IgD-negative memory B cell (primary cell): ENCODE data around the gene CD163L1. TPM values are rescaled to one million over a fixed set of nuclear protein-coding genes. Genes with fewer than 3 reads are reported as not detected.
"Not testable (repeated sequence)": the region's sequence is repeated elsewhere in the genome, so short reads cannot be mapped to it uniquely, and the experiment has no call there.

Experiments used
- H3K27ac Mint-ChIP-seq, 3 donors: one replicate each; pipeline ENCODE4 v1.8.0; 2020 to 2022; ENCODE audit warnings: mild to moderate bottlenecking in 3 of 3, mixed read lengths in 3 of 3, moderate library complexity in 1 of 3
- H3K27me3 Mint-ChIP-seq: one replicate; pipeline ENCODE4 v1.8.0; 2021; ENCODE audit warnings: mixed read lengths
- H3K36me3 Mint-ChIP-seq: one replicate; pipeline ENCODE4 v1.8.0; 2020; ENCODE audit warnings: mild to moderate bottlenecking, mixed read lengths
- H3K4me1 Mint-ChIP-seq, 3 donors: one replicate each; pipeline ENCODE4 v1.8.0; 2020 to 2022; ENCODE audit warnings: mixed read lengths in 3 of 3, mild to moderate bottlenecking in 1 of 3
- H3K4me3 Mint-ChIP-seq, 4 donors: one replicate each; pipeline ENCODE4 v1.8.0; 2020 to 2022; ENCODE audit warnings: mild to moderate bottlenecking in 4 of 4, mixed read lengths in 4 of 4, moderate library complexity in 3 of 4
- H3K9me3 Mint-ChIP-seq, 3 donors: one replicate each; pipeline ENCODE4 v1.8.0; 2020 to 2021; ENCODE audit warnings: mixed read lengths in 3 of 3, mild to moderate bottlenecking in 1 of 3
- polyA plus RNA-seq: library from polyadenylated mRNA; unstranded; fragments of 300-500 nt; fragmentation: Illumina TruSeq; gene quantifications from one replicate; pipeline ENCODE4 v1.2.3, GENCODE V29; 2021

Gene CD163L1
- polyA plus RNA-seq, 1 donor from 2014 or later: not detected

GRCh38 chr12:7438291-7438995 lies 5.5 kb downstream of the CD163L1 start:
- H3K4me3 Mint-ChIP-seq, H3K4me1 Mint-ChIP-seq, H3K27ac Mint-ChIP-seq, H3K36me3 Mint-ChIP-seq, H3K9me3 Mint-ChIP-seq: not testable (repeated sequence)
- peaks cover 26% of the 10 kb centered on the region for H3K27me3 Mint-ChIP-seq

DNA sequence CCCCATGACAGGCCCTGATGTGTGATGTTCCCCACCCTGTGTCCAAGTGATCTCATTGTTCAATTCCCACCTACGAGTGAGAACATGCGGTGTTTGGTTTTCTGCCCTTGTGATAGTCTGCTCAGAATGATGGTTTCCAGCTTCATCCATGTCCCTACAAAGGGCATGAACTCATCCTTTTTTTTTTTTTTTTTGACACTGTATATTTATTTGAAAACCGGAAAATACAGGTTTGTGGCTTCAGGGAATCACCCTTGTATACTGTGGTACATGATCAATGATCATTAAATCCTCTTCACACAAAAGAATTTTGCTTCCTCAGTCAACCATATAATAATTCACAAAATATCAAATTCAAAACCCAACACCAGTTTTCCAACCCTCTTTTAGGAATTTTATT lies 6.5 kb downstream of the CD163L1 start:
- not testable (repeated sequence) for H3K27ac Mint-ChIP-seq, H3K4me1 Mint-ChIP-seq, H3K4me3 Mint-ChIP-seq, H3K36me3 Mint-ChIP-seq, H3K9me3 Mint-ChIP-seq
- peaks cover 26% of the 10 kb centered on the region for H3K27me3 Mint-ChIP-seq

DNA sequence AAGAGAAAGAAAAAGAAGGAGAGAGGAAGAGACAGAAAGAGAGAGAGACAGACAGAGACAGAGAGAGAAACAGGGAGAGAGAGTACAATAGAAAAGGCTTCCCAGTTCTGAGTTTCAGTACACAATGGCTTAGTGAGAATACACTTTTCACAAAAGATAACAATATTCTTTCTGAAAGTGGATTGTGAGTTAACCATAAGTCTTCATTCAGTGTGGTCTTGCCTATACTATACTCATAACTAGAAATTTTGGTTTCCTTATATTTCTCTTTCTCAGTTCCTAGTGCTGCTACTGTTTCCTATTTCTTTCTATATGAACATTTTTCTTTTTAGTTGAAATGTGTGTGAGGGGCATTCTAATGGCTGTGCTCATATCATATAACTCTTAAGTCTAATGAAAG lies 9.3 kb downstream of the CD163L1 start:
- H3K9me3 Mint-ChIP-seq: peaks cover 0 to 3% (median 0%) of the 10 kb centered on the region in 3 donors
- H3K27ac Mint-ChIP-seq: no peak overlapping the region
- no peak overlapping the region for H3K4me3 Mint-ChIP-seq
- H3K4me1 Mint-ChIP-seq: peaks cover 0 to 2% (median 0%) of the 10 kb centered on the region in 3 donors
- H3K27me3 Mint-ChIP-seq: peaks cover 16% of the 10 kb centered on the region
- peaks cover 2% of the 10 kb centered on the region for H3K36me3 Mint-ChIP-seq

- no peaks in the 10 kb centered on the region for H3K4me1 Mint-ChIP-seq
- H3K4me3 Mint-ChIP-seq: no peak overlapping the region
- H3K27ac Mint-ChIP-seq: no peak overlapping the region
- H3K27me3 Mint-ChIP-seq: peaks cover 8% of the 10 kb centered on the region
- H3K9me3 Mint-ChIP-seq: no peaks in the 10 kb centered on the region
- peaks cover 2% of the 10 kb centered on the region for H3K36me3 Mint-ChIP-seq
Observed at GRCh38 chr12:7433276-7433822, 10.6 kb downstream of the CD163L1 start.

- Mint-ChIP-seq H3K27me3 (peaks cover 5% of the 10 kb centered on the region), H3K9me3 (no peaks in the 10 kb centered on the region), H3K4me3 (no peak overlapping the region), H3K36me3 (peaks cover 2% of the 10 kb centered on the region), H3K27ac (no peak overlapping the region), H3K4me1 (no peaks in the 10 kb centered on the region)
Observed at GRCh38 chr12:7431993-7432685, 11.8 kb downstream of the CD163L1 start.

- Mint-ChIP-seq H3K27me3 (peaks cover 4% of the 10 kb centered on the region), H3K36me3 (no peaks in the 10 kb centered on the region), H3K27ac (no peak overlapping the region), H3K4me1 (no peaks in the 10 kb centered on the region), H3K9me3 (peaks cover 0 to 4% (median 0%) of the 10 kb centered on the region in 3 donors), H3K4me3 (no peak overlapping the region)
Observed at GRCh38 chr12:7411343-7411742, 32.6 kb downstream of the CD163L1 start.

- peaks cover 0 to 2% (median 1%) of the 10 kb centered on the region in 3 donors for H3K9me3 Mint-ChIP-seq
- H3K4me1 Mint-ChIP-seq: no peaks in the 10 kb centered on the region
- no peak overlapping the region for H3K27ac Mint-ChIP-seq
- H3K27me3 Mint-ChIP-seq: peaks cover 14% of the 10 kb centered on the region
- no peak overlapping the region for H3K4me3 Mint-ChIP-seq
- no peaks in the 10 kb centered on the region for H3K36me3 Mint-ChIP-seq
Observed at GRCh38 chr12:7404275-7404674, 39.7 kb downstream of the CD163L1 start.

- Mint-ChIP-seq H3K4me1 (no peaks in the 10 kb centered on the region), H3K27ac (no peak overlapping the region), H3K27me3 (peaks cover 14% of the 10 kb centered on the region), H3K4me3 (no peak overlapping the region), H3K36me3 (no peaks in the 10 kb centered on the region), H3K9me3 (peaks cover 0 to 2% (median 0%) of the 10 kb centered on the region in 3 donors)
Observed at GRCh38 chr12:7403466-7403865, 40.5 kb downstream of the CD163L1 start.

- peaks cover 0 to 4% (median 2%) of the 10 kb centered on the region in 3 donors for H3K9me3 Mint-ChIP-seq
- no peak overlapping the region for H3K4me3 Mint-ChIP-seq
- H3K36me3 Mint-ChIP-seq: no peaks in the 10 kb centered on the region
- H3K27ac Mint-ChIP-seq: no peak overlapping the region
- H3K4me1 Mint-ChIP-seq: no peaks in the 10 kb centered on the region
- H3K27me3 Mint-ChIP-seq: peaks cover 4% of the 10 kb centered on the region
Observed at GRCh38 chr12:7399089-7399488, 44.9 kb downstream of the CD163L1 start.

GRCh38 chr12:7396418-7396817 lies 47.5 kb downstream of the CD163L1 start:
- Mint-ChIP-seq H3K4me1 (no peaks in the 10 kb centered on the region), H3K4me3 (no peak overlapping the region), H3K27me3 (no peaks in the 10 kb centered on the region), H3K36me3 (no peaks in the 10 kb centered on the region), H3K27ac (no peak overlapping the region), H3K9me3 (peaks cover 2 to 8% (median 5%) of the 10 kb centered on the region in 3 donors)

GRCh38 chr12:7395950-7396349 lies 48.0 kb downstream of the CD163L1 start:
- peaks cover 1% of the 10 kb centered on the region for H3K27me3 Mint-ChIP-seq
- H3K4me3 Mint-ChIP-seq: no peak overlapping the region
- no peaks in the 10 kb centered on the region for H3K4me1 Mint-ChIP-seq
- no peak overlapping the region for H3K27ac Mint-ChIP-seq
- H3K36me3 Mint-ChIP-seq: no peaks in the 10 kb centered on the region
- H3K9me3 Mint-ChIP-seq: peaks cover 2 to 8% (median 5%) of the 10 kb centered on the region in 3 donors

- Mint-ChIP-seq H3K36me3 (no peaks in the 10 kb centered on the region), H3K27me3 (peaks cover 5% of the 10 kb centered on the region), H3K4me3 (no peak overlapping the region), H3K4me1 (no peaks in the 10 kb centered on the region), H3K27ac (no peak overlapping the region), H3K9me3 (peaks cover 4 to 25% (median 10%) of the 10 kb centered on the region in 3 donors)
Observed at GRCh38 chr12:7387289-7387688, 56.7 kb downstream of the CD163L1 start.

DNA sequence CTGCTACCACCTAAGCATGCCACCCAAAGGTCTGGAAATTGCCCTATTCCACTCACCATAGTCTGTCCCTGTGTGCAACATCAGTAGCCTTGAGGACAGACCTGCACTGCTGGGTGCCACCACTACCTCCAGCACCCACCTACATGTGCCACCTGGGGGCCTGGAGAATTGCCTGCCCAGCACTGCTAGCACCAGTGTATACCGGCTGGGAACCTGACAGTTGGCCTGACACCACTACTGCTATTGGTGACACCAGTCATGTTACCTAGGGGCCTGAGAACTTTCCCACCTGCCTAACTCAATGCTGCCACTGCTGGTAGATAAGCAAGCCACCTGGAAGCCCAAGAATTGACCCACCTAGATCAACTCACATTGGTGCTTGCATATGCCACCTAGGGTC lies 60.8 kb downstream of the CD163L1 start:
- Mint-ChIP-seq H3K36me3 (no peaks in the 10 kb centered on the region), H3K4me3 (no peak overlapping the region), H3K27me3 (peaks cover 12% of the 10 kb centered on the region), H3K4me1 (no peaks in the 10 kb centered on the region), H3K27ac (no peak overlapping the region), H3K9me3 (peaks cover 7 to 20% (median 10%) of the 10 kb centered on the region in 3 donors)

GRCh38 chr12:7376196-7376595 lies 67.8 kb downstream of the CD163L1 start:
- Mint-ChIP-seq H3K36me3 (no peaks in the 10 kb centered on the region), H3K9me3 (peaks cover 0 to 3% (median 0%) of the 10 kb centered on the region in 3 donors), H3K27ac (no peak overlapping the region), H3K4me1 (no peaks in the 10 kb centered on the region), H3K27me3 (peaks cover 11% of the 10 kb centered on the region), H3K4me3 (no peak overlapping the region)

DNA sequence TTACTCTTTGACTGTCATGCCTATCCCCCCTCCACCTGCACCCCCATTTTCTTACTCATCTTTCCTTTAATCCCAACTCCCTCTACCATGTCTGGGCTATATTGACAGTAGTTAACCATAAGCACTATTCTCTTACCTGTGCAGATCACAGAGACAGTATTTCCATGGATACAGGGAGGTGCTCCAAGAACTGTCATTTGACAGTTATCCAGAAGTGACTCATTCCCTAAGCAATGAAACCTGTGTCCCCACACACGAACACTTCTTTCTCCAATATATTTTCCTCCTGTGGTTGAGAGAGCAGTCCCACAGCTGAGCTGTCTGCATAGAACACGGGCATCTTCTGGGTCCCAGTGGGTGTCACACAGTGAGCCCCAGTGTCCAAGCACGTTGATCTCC lies 68.8 kb downstream of the CD163L1 start:
- no peak overlapping the region for H3K4me3 Mint-ChIP-seq
- no peaks in the 10 kb centered on the region for H3K36me3 Mint-ChIP-seq
- peaks cover 0 to 4% (median 2%) of the 10 kb centered on the region in 3 donors for H3K9me3 Mint-ChIP-seq
- H3K27ac Mint-ChIP-seq: no peak overlapping the region
- H3K4me1 Mint-ChIP-seq: no peaks in the 10 kb centered on the region
- peaks cover 10% of the 10 kb centered on the region for H3K27me3 Mint-ChIP-seq
